HEK293 (cell line): ENCODE measurements around the gene VOPP1.

Experiments used
- CTCF ChIA-PET: fragments of 350-600 bp; formaldehyde crosslinking; extraction: SDS; loops from one replicate; lab custom pipeline; 2021; ENCODE audit warnings: antibody characterized with exemption; lab: Yijun Ruan, JAX
- POLR2A ChIA-PET: fragments of 300-600 bp; formaldehyde crosslinking; extraction: SDS; loops from one replicate; lab custom pipeline; 2020; ENCODE audit warnings: antibody characterized with exemption, inconsistent platforms; lab: Yijun Ruan, JAX
- H3K27ac ChIP-seq: fragments of 200-500 bp; sonication (Bioruptor generic); 2 replicates; pipeline ENCODE4 v1.5.1; 2014; ENCODE audit warnings: low read depth, low read length, control low read depth, inconsistent platforms; ENCODE audit errors: extremely low read depth
- H3K36me3 ChIP-seq, 2 experiments: fragments of 200-500 bp in 1 of 2; sonication (Bioruptor generic) in 1 of 2; 1 replicate in 1 of 2; 2 replicates in 1 of 2; pipeline ENCODE4 v1.5.1; 2014 to 2017; ENCODE audit warnings: inconsistent platforms in 2 of 2, low read length in 2 of 2; ENCODE audit not compliant: control insufficient read depth in 2 of 2, insufficient read depth in 1 of 2
- H3K4me1 ChIP-seq: fragments of 200-500 bp; sonication (Bioruptor generic); 2 replicates; pipeline ENCODE4 v1.5.1; 2014; ENCODE audit warnings: mild to moderate bottlenecking, low read length, inconsistent platforms; ENCODE audit not compliant: control insufficient read depth, insufficient read depth
- H3K4me3 ChIP-seq: 2 replicates; pipeline ENCODE4 v1.5.1; 2011; ENCODE audit warnings: low read depth, mild to moderate bottlenecking, control low read depth, low read length, moderate library complexity
- H3K9me3 ChIP-seq: fragments of 200-500 bp; sonication (Bioruptor generic); 2 replicates; pipeline ENCODE4 v1.5.1; 2014; ENCODE audit warnings: low read depth, low read length, inconsistent platforms; ENCODE audit not compliant: control insufficient read depth, insufficient read depth
- GLI2 ChIP-seq: fragments of 450-650 bp; formaldehyde crosslinking; IDR thresholded peaks from 2 replicates; pipeline ENCODE4; 2017; ENCODE audit warnings: missing biosample characterization, missing genetic modification characterization, low read depth, borderline replicate concordance
- HIC1 ChIP-seq: fragments of 450-650 bp; formaldehyde crosslinking; IDR thresholded peaks from 2 replicates; pipeline ENCODE4 v1.5.1; 2016; ENCODE audit warnings: missing biosample characterization, missing genetic modification characterization
- HOXD13 ChIP-seq: sonication (generic); formaldehyde crosslinking; IDR thresholded peaks from 2 replicates; pipeline ENCODE4 v1.8.0; 2022; ENCODE audit warnings: missing genetic modification reagents, borderline replicate concordance
- KLF10 ChIP-seq: fragments of 450-650 bp; IDR thresholded peaks from 2 replicates; pipeline ENCODE4 v1.5.1; 2018; ENCODE audit warnings: missing biosample characterization, mild to moderate bottlenecking, missing genetic modification characterization
- KLF16 ChIP-seq: fragments of 450-650 bp; formaldehyde crosslinking; IDR thresholded peaks from 2 replicates; pipeline ENCODE4 v1.5.1; 2017; ENCODE audit warnings: missing biosample characterization, missing genetic modification characterization
- KLF8 ChIP-seq: fragments of 450-650 bp; formaldehyde crosslinking; IDR thresholded peaks from 2 replicates; pipeline ENCODE4 v1.5.1; 2016; ENCODE audit warnings: missing biosample characterization, missing genetic modification characterization
- MZF1 ChIP-seq: fragments of 450-650 bp; formaldehyde crosslinking; IDR thresholded peaks from 2 replicates; pipeline ENCODE4 v1.5.1; 2017; ENCODE audit warnings: missing biosample characterization, missing genetic modification characterization, borderline replicate concordance
- PRDM1 ChIP-seq: fragments of 450-650 bp; formaldehyde crosslinking; IDR thresholded peaks from 2 replicates; pipeline ENCODE4; 2016; ENCODE audit warnings: missing biosample characterization, missing genetic modification characterization
- PRDM10 ChIP-seq: fragments of 450-650 bp; formaldehyde crosslinking; IDR thresholded peaks from 2 replicates; pipeline ENCODE4 v1.5.1; 2016; ENCODE audit warnings: missing biosample characterization, missing genetic modification characterization
- SALL2 ChIP-seq: fragments of 450-650 bp; formaldehyde crosslinking; IDR thresholded peaks from 2 replicates; pipeline ENCODE4 v1.5.0; 2017; ENCODE audit warnings: missing biosample characterization, mild to moderate bottlenecking, missing genetic modification characterization, borderline replicate concordance
- SP2 ChIP-seq: fragments of 450-650 bp; formaldehyde crosslinking; IDR thresholded peaks from 2 replicates; pipeline ENCODE4 v1.5.1; 2016; ENCODE audit warnings: missing biosample characterization, missing genetic modification characterization
- SP3 ChIP-seq: fragments of 450-650 bp; formaldehyde crosslinking; IDR thresholded peaks from 2 replicates; pipeline ENCODE4 v1.5.1; 2016; ENCODE audit warnings: missing biosample characterization, missing genetic modification characterization
- ZBTB21 ChIP-seq: fragments of 450-650 bp; formaldehyde crosslinking; IDR thresholded peaks from 2 replicates; pipeline ENCODE4 v1.5.1; 2017; ENCODE audit warnings: missing biosample characterization, missing genetic modification characterization
- ZFP37 ChIP-seq: fragments of 450-650 bp; formaldehyde crosslinking; IDR thresholded peaks from 2 replicates; pipeline ENCODE4 v1.5.1; 2016; ENCODE audit warnings: missing biosample characterization, missing genetic modification characterization
- ZNF16 ChIP-seq: fragments of 450-650 bp; formaldehyde crosslinking; IDR thresholded peaks from 2 replicates; pipeline ENCODE4 v1.5.1; 2016; ENCODE audit warnings: low read depth, missing biosample characterization, missing genetic modification characterization
- ZNF2 ChIP-seq: fragments of 450-650 bp; formaldehyde crosslinking; IDR thresholded peaks from 2 replicates; pipeline ENCODE4 v1.5.1; 2016; ENCODE audit warnings: missing biosample characterization, missing genetic modification characterization
- ZNF239 ChIP-seq: fragments of 450-650 bp; formaldehyde crosslinking; IDR thresholded peaks from 2 replicates; pipeline ENCODE4 v1.5.1; 2016; ENCODE audit warnings: missing biosample characterization, missing genetic modification characterization
- ZNF274 ChIP-seq, 2 experiments: fragments of 200-500 bp in 1 of 2; fragments of 450-650 bp in 1 of 2; sonication (Bioruptor generic) in 1 of 2; formaldehyde crosslinking in 1 of 2; IDR thresholded peaks; 2 replicates each; pipeline versions ENCODE4 v1.5.1 to v1.6.1; 2014 to 2016; ENCODE audit warnings: borderline replicate concordance in 1 of 2, inconsistent platforms in 1 of 2, low read length in 1 of 2, missing biosample characterization in 1 of 2, missing genetic modification characterization in 1 of 2
- ZNF280C ChIP-seq: fragments of 450-650 bp; formaldehyde crosslinking; IDR thresholded peaks from 2 replicates; pipeline ENCODE4 v1.5.1; 2016; ENCODE audit warnings: missing biosample characterization, missing genetic modification characterization
- ZNF398 ChIP-seq: fragments of 450-650 bp; formaldehyde crosslinking; IDR thresholded peaks from 2 replicates; pipeline ENCODE4 v1.5.1; 2017; ENCODE audit warnings: missing biosample characterization, missing genetic modification characterization
- ZNF501 ChIP-seq: fragments of 450-650 bp; formaldehyde crosslinking; IDR thresholded peaks from 2 replicates; pipeline ENCODE4 v1.5.1; 2016; ENCODE audit warnings: missing biosample characterization, missing genetic modification characterization
- ZNF548 ChIP-seq: fragments of 450-650 bp; formaldehyde crosslinking; IDR thresholded peaks from 2 replicates; pipeline ENCODE4 v1.5.1; 2016; ENCODE audit warnings: missing biosample characterization, missing genetic modification characterization
- ZNF558 ChIP-seq: fragments of 450-650 bp; formaldehyde crosslinking; IDR thresholded peaks from 2 replicates; pipeline ENCODE4 v1.5.1; 2016; ENCODE audit warnings: missing biosample characterization, missing genetic modification characterization
- ZNF621 ChIP-seq: fragments of 450-650 bp; formaldehyde crosslinking; IDR thresholded peaks from 2 replicates; pipeline ENCODE4 v1.5.1; 2017; ENCODE audit warnings: missing biosample characterization, missing genetic modification characterization
- ZNF707 ChIP-seq: fragments of 450-650 bp; formaldehyde crosslinking; IDR thresholded peaks from 2 replicates; pipeline ENCODE4 v1.5.1; 2016; ENCODE audit warnings: missing biosample characterization, missing genetic modification characterization
- ZNF747 ChIP-seq: fragments of 450-650 bp; formaldehyde crosslinking; IDR thresholded peaks from 2 replicates; pipeline ENCODE4 v1.5.1; 2016; ENCODE audit warnings: missing biosample characterization, missing genetic modification characterization

VOPP1 gene

GRCh38 chr7:55548295-55548731 lies 24.0 kb downstream of the VOPP1 start (continued):
- TF ChIP-seq PRDM10 (tag by site-specific recombination), result no peak
- TF ChIP-seq MZF1, result no peak
- TF ChIP-seq HIC1 (tag by site-specific recombination), result no peak

GRCh38 chr7:55546814-55547213 lies 25.5 kb downstream of the VOPP1 start:
- Histone ChIP-seq H3K9me3 (no peaks in the 10 kb centered on the region), H3K36me3 (no peaks in the 10 kb centered on the region), H3K4me3 (no peak overlapping the region), H3K4me1 (no peaks in the 10 kb centered on the region), H3K27ac (no peak overlapping the region)
- ChIA-PET POLR2A (no interaction called here), CTCF (interaction anchor here (1.2 kb wide), 2 partner anchors 9 to 284 kb away, joined by 3 to 4 read pairs; no protein-coding TSS in a partner anchor)
- TF ChIP-seq ZNF747 (tag by site-specific recombination) (no peak), ZNF558 (tag by site-specific recombination) (no peak), ZNF398 (tag by site-specific recombination) (no peak), ZNF501 (no peak), HIC1 (tag by site-specific recombination) (no peak), ZNF621 (no peak), KLF16 (tag by site-specific recombination) (no peak), ZBTB21 (tag by site-specific recombination) (no peak), ZNF2 (tag by site-specific recombination) (no peak), ZNF239 (no peak), SALL2 (tag by site-specific recombination) (no peak), SP3 (tag by site-specific recombination) (peak; percentile 13; the same call in 1 of the 2 replicates), KLF10 (tag by site-specific recombination) (no peak), ZNF274 (IDR thresholded peaks at IDR 0.05; ENCODE audit: low read length) (no peak), ZNF274 (tag by site-specific recombination; IDR thresholded peaks at IDR 0.05; ENCODE audit: borderline replicate concordance) (no peak), ZNF707 (tag by site-specific recombination) (no peak), ZNF548 (no peak), SP2 (tag by site-specific recombination) (no peak), ZNF280C (tag by site-specific recombination) (no peak), KLF8 (tag by site-specific recombination) (no peak), GLI2 (tag by site-specific recombination) (no peak), ZFP37 (tag by site-specific recombination) (no peak), HOXD13 (CRISPR knock-in tag) (no peak), PRDM1 (tag by site-specific recombination) (no peak), ZNF16 (tag by site-specific recombination) (no peak)
